GM18507 (cell line): ENCODE measurements around the gene COL6A1.
"Not testable (repeated sequence)": the region's sequence is repeated elsewhere in the genome, so short reads cannot be mapped to it uniquely, and the experiment has no call there.

Experiments
- DNase-seq: peaks from one replicate; pipeline ENCODE4 v3.0.0; 2011; ENCODE audit warnings: low read depth; ENCODE audit not compliant: insufficient read length; ENCODE audit errors: extremely low spot score
- FAIRE-seq: peaks from 2 replicates; lab custom pipeline; 2011; peaks lifted over from hg19 to GRCh38; lab: Jason Lieb, UNC

Gene COL6A1

GRCh38 chr21:45999581-46000181 lies 18.1 kb downstream of the COL6A1 start:
- no peak for DNase-seq
- FAIRE-seq = no peak

GRCh38 chr21:46000182-46000730 lies 18.7 kb downstream of the COL6A1 start:
- FAIRE-seq (no peak), DNase-seq (no peak)

GRCh38 chr21:46000731-46001641 lies 19.4 kb downstream of the COL6A1 start:
- FAIRE-seq (no peak), DNase-seq (no peak)

GRCh38 chr21:46001821-46002681 lies 20.5 kb downstream of the COL6A1 start:
- DNase-seq (no peak), FAIRE-seq (no peak)

- FAIRE-seq = no peak
- no peak for DNase-seq
Measured at GRCh38 chr21:46002841-46003574, 21.4 kb downstream of the COL6A1 start.

GRCh38 chr21:46003575-46004007 lies 22.0 kb downstream of the COL6A1 start:
- FAIRE-seq (no peak), DNase-seq (no peak)

GRCh38 chr21:46004168-46004861 lies 22.7 kb downstream of the COL6A1 start:
- no peak for FAIRE-seq
- no peak for DNase-seq

- FAIRE-seq (no peak), DNase-seq (no peak)
Measured at GRCh38 chr21:46005081-46005480, 23.5 kb downstream of the COL6A1 start.

GRCh38 chr21:46005481-46005881 lies 23.9 kb downstream of the COL6A1 start:
- no peak for DNase-seq
- FAIRE-seq = no peak

- DNase-seq, FAIRE-seq: not testable (repeated sequence)
Measured at GRCh38 chr21:46005894-46006546, 24.4 kb downstream of the COL6A1 start.

- DNase-seq (no peak), FAIRE-seq (no peak)
Measured at GRCh38 chr21:46006547-46007491, 25.2 kb downstream of the COL6A1 start.

- FAIRE-seq = no peak
Measured at GRCh38 chr21:46007492-46007868, 25.9 kb downstream of the COL6A1 start.

GRCh38 chr21:46008893-46009621 lies 27.5 kb downstream of the COL6A1 start:
- FAIRE-seq = no peak
- DNase-seq = no peak

More at GRCh38 chr21:46007492-46007868, 25.9 kb downstream of the COL6A1 start:
- DNase-seq = no peak

- FAIRE-seq = no peak
Measured at GRCh38 chr21:46009951-46010705, 28.6 kb downstream of the COL6A1 start.

GRCh38 chr21:46011267-46011967 lies 29.8 kb downstream of the COL6A1 start:
- FAIRE-seq (no peak), DNase-seq (no peak)

More at GRCh38 chr21:46009951-46010705, 28.6 kb downstream of the COL6A1 start:
- DNase-seq = no peak
